ENCODE measurements around the gene ATP1A1. TPM values are rescaled to one million over a fixed set of nuclear protein-coding genes. Genes with fewer than 3 reads are reported as not detected.
A peak's percentile ranks its signal among the peaks of the same experiment; 100 is the strongest.

The ATP1A1 gene
- total and polyA plus RNA-seq, 2 experiments from 2014 or later, result 117 to 202 TPM

- TF ChIP-seq, protein P1, sequence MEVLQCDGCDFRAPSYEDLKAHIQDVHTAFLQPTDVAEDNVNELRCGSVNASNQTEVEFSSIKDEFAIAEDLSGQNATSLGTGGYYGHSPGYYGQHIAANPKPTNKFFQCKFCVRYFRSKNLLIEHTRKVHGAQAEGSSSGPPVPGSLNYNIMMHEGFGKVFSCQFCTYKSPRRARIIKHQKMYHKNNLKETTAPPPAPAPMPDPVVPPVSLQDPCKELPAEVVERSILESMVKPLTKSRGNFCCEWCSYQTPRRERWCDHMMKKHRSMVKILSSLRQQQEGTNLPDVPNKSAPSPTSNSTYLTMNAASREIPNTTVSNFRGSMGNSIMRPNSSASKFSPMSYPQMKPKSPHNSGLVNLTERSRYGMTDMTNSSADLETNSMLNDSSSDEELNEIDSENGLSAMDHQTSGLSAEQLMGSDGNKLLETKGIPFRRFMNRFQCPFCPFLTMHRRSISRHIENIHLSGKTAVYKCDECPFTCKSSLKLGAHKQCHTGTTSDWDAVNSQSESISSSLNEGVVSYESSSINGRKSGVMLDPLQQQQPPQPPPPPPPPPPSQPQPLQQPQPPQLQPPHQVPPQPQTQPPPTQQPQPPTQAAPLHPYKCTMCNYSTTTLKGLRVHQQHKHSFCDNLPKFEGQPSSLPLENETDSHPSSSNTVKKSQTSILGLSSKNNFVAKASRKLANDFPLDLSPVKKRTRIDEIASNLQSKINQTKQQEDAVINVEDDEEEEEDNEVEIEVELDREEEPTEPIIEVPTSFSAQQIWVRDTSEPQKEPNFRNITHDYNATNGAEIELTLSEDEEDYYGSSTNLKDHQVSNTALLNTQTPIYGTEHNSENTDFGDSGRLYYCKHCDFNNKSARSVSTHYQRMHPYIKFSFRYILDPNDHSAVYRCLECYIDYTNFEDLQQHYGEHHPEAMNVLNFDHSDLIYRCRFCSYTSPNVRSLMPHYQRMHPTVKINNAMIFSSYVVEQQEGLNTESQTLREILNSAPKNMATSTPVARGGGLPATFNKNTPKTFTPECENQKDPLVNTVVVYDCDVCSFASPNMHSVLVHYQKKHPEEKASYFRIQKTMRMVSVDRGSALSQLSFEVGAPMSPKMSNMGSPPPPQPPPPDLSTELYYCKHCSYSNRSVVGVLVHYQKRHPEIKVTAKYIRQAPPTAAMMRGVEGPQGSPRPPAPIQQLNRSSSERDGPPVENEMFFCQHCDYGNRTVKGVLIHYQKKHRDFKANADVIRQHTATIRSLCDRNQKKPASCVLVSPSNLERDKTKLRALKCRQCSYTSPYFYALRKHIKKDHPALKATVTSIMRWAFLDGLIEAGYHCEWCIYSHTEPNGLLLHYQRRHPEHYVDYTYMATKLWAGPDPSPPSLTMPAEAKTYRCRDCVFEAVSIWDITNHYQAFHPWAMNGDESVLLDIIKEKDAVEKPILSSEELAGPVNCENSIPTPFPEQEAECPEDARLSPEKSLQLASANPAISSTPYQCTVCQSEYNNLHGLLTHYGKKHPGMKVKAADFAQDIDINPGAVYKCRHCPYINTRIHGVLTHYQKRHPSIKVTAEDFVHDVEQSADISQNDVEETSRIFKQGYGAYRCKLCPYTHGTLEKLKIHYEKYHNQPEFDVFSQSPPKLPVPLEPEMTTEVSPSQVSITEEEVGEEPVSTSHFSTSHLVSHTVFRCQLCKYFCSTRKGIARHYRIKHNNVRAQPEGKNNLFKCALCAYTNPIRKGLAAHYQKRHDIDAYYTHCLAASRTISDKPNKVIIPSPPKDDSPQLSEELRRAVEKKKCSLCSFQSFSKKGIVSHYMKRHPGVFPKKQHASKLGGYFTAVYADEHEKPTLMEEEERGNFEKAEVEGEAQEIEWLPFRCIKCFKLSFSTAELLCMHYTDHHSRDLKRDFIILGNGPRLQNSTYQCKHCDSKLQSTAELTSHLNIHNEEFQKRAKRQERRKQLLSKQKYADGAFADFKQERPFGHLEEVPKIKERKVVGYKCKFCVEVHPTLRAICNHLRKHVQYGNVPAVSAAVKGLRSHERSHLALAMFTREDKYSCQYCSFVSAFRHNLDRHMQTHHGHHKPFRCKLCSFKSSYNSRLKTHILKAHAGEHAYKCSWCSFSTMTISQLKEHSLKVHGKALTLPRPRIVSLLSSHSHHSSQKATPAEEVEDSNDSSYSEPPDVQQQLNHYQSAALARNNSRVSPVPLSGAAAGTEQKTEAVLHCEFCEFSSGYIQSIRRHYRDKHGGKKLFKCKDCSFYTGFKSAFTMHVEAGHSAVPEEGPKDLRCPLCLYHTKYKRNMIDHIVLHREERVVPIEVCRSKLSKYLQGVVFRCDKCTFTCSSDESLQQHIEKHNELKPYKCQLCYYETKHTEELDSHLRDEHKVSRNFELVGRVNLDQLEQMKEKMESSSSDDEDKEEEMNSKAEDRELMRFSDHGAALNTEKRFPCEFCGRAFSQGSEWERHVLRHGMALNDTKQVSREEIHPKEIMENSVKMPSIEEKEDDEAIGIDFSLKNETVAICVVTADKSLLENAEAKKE (CRISPR knock-in tag; IDR thresholded peaks at IDR 0.05), result no peak
- TF ChIP-seq ZNF331 (CRISPR knock-in tag; IDR thresholded peaks at IDR 0.05; ENCODE audit: low read depth), result no peak
Observed at GRCh38 chr1:116451702-116452101, 78.7 kb downstream of the ATP1A1 start (continued).

DNA sequence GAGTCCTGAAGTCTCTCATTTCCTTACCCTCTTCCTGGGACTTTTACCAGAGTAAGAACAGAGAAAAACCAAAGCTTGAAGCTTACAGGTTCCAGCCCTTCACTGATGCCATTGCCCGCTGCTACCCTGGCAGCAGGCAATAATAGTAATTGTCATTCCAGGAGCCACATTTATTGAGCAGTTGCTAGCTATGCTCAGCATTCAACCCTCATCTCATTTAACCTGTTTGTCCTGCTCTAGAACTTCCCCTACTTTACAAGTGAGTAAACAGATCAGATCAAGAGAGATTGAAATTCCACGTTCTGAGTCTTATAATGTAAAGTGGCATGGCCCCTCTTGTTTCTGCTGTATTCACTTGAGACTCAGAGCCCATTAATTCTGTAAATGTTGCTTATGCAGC is 80.4 kb downstream of the ATP1A1 start:
- Histone ChIP-seq H2AFZ (peak overlapping the region; percentile 74), H3K79me2 (replicated peaks; ENCODE audit: insufficient read depth) (no peaks in the 10 kb centered on the region), H3F3A (replicated peaks; ENCODE audit: low read depth) (no peaks in the 10 kb centered on the region), H3K36me3 (ENCODE audit: insufficient read depth) (no peaks in the 10 kb centered on the region), H4K20me1 (replicated peaks; ENCODE audit: insufficient read depth) (no peaks in the 10 kb centered on the region), H3K9me2 (ENCODE audit: insufficient read depth) (no peaks in the 10 kb centered on the region; the same call in 1 of the 2 replicates), H3K4me1 (ENCODE audit: insufficient read depth) (no peaks in the 10 kb centered on the region), H3K27me3 (ENCODE audit: insufficient read depth) (no peaks in the 10 kb centered on the region), H3K27ac (ENCODE audit: low read depth) (no peak overlapping the region), H3K4me3 (no peak overlapping the region), H3K4me2 (peak overlapping the region; percentile 48; the same call in 1 of the 2 replicates)
- DNase-seq (ENCODE audit: low spot score) (no peak), ATAC-seq (no peak)
- peaks cover 2% of the 10 kb centered on the region for H3K27me3 Mint-ChIP-seq (ENCODE audit: insufficient read depth, low read depth, poor library complexity)
- peaks cover 14% of the 10 kb centered on the region; the same call in 2 of the 3 replicates for H3K4me1 Mint-ChIP-seq
- no peak overlapping the region for H3K27ac Mint-ChIP-seq
- H3K4me3 Mint-ChIP-seq, result no peak overlapping the region
- no peaks in the 10 kb centered on the region for H3K9me3 Mint-ChIP-seq
- H3K36me3 Mint-ChIP-seq (ENCODE audit: low read depth), result no peaks in the 10 kb centered on the region
- no peak for TF ChIP-seq STAT1 (IDR thresholded peaks at IDR 0.05; ENCODE audit: unreplicated experiment)
- TF ChIP-seq ETS1 (IDR thresholded peaks at IDR 0.05), result no peak
- TF ChIP-seq, protein P1 (CRISPR knock-in tag; IDR thresholded peaks at IDR 0.05), result no peak
- TF ChIP-seq ZNF114 (CRISPR knock-in tag; IDR thresholded peaks at IDR 0.05), result no peak
- no peak for TF ChIP-seq POLR2AphosphoS5 (IDR thresholded peaks at IDR 0.05; ENCODE audit: low read depth)
- no peak for TF ChIP-seq EZH2 (IDR thresholded peaks at IDR 0.05; ENCODE audit: low read depth, unreplicated experiment)
